Stomach (tissue), 4 donors: ENCODE results near the gene B3GLCT.

Experiments
- CTCF ChIP-seq, 7 experiments: fragments of 450-650 bp in 4 of 7; fragments of 200-600 bp in 3 of 7; sonication (generic) in 3 of 7; IDR thresholded peaks; one replicate each; pipeline ENCODE4 v1.5.1; 2016 to 2019; ENCODE audit warnings: antibody characterized with exemption in 7 of 7, control low read depth in 2 of 7, mild to moderate bottlenecking in 1 of 7
- EP300 ChIP-seq: sonication (generic); formaldehyde crosslinking; IDR thresholded peaks from one replicate; pipeline ENCODE4 v1.6.1; 2017; ENCODE audit warnings: antibody characterized with exemption
- POLR2A ChIP-seq, 4 donors: fragments of 450-650 bp; IDR thresholded peaks; one replicate each; pipeline ENCODE4 v1.6.1; 2016; ENCODE audit warnings: antibody characterized with exemption in 4 of 4, control low read depth in 2 of 4, mild to moderate bottlenecking in 1 of 4, moderate library complexity in 1 of 4

- no peak for TF ChIP-seq EP300
- TF ChIP-seq CTCF (IDR thresholded peaks at IDR 0.05): no peak
- TF ChIP-seq POLR2A (IDR thresholded peaks at IDR 0.05): no peak
Observed at GRCh38 chr13:31301119-31301518, 101.3 kb downstream of the B3GLCT start.
